ENCODE data around the gene WDR7. TPM values are rescaled to one million over a fixed set of nuclear protein-coding genes. Genes with fewer than 3 reads are reported as not detected.

The WDR7 gene
- polyA plus RNA-seq, 2 of the 4 experiments (the other 2 are of a cell fraction): 4.2 to 7.0 TPM

- ATAC-seq: no peak
- Histone ChIP-seq H3K27ac (no peak overlapping the region), H3K4me1 (no peaks in the 10 kb centered on the region), H3K4me2 (no peak overlapping the region), H3K9me3 (no peaks in the 10 kb centered on the region), H3K4me3 (no peak overlapping the region)
- CTCF ChIA-PET: no interaction called here
- POLR2A ChIA-PET: no interaction called here
- 91% methylated on average over 1 of the region's 1 CpG for WGBS (ENCODE audit: missing lambda C conversion rate)
- no peak for DNase-seq (ENCODE audit: low read depth in 1 of 2, low spot score in 1 of 2)
- no peak for TF ChIP-seq PBX3 (IDR thresholded peaks at IDR 0.05)
- no peak for TF ChIP-seq GATA3 (IDR thresholded peaks at IDR 0.05; ENCODE audit: borderline replicate concordance)
- no peak for TF ChIP-seq CHD2 (IDR thresholded peaks at IDR 0.05; ENCODE audit: low read length, partially characterized antibody)
- no peak for TF ChIP-seq SMC3 (IDR thresholded peaks at IDR 0.05)
- TF ChIP-seq FOSL2 (IDR thresholded peaks at IDR 0.05): no peak
- TF ChIP-seq FOSL2 (CRISPR knock-in tag; IDR thresholded peaks at IDR 0.05): no peak
- no peak for TF ChIP-seq BCL3 (IDR thresholded peaks at IDR 0.05)
- TF ChIP-seq RARB (CRISPR knock-in tag; IDR thresholded peaks at IDR 0.05): no peak
- no peak for TF ChIP-seq HOXA7 (CRISPR knock-in tag; IDR thresholded peaks at IDR 0.05)
- TF ChIP-seq FOSB (CRISPR knock-in tag; IDR thresholded peaks at IDR 0.05): no peak
- no peak for TF ChIP-seq HEYL (CRISPR knock-in tag; IDR thresholded peaks at IDR 0.05)
- no peak for TF ChIP-seq ELK1 (IDR thresholded peaks at IDR 0.05; ENCODE audit: low read depth, low read length)
- TF ChIP-seq, protein P1, sequence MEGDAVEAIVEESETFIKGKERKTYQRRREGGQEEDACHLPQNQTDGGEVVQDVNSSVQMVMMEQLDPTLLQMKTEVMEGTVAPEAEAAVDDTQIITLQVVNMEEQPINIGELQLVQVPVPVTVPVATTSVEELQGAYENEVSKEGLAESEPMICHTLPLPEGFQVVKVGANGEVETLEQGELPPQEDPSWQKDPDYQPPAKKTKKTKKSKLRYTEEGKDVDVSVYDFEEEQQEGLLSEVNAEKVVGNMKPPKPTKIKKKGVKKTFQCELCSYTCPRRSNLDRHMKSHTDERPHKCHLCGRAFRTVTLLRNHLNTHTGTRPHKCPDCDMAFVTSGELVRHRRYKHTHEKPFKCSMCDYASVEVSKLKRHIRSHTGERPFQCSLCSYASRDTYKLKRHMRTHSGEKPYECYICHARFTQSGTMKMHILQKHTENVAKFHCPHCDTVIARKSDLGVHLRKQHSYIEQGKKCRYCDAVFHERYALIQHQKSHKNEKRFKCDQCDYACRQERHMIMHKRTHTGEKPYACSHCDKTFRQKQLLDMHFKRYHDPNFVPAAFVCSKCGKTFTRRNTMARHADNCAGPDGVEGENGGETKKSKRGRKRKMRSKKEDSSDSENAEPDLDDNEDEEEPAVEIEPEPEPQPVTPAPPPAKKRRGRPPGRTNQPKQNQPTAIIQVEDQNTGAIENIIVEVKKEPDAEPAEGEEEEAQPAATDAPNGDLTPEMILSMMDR (IDR thresholded peaks at IDR 0.05): no peak
- TF ChIP-seq RNF2 (IDR thresholded peaks at IDR 0.05; ENCODE audit: borderline replicate concordance, low read depth): no peak
- no peak for TF ChIP-seq JUN (IDR thresholded peaks at IDR 0.05)
- TF ChIP-seq BHLHE40 (IDR thresholded peaks at IDR 0.05; ENCODE audit: low read depth, low read length): no peak
- no peak for TF ChIP-seq TP53 (CRISPR knock-in tag; IDR thresholded peaks at IDR 0.05)
- TF ChIP-seq EP300 (IDR thresholded peaks at IDR 0.05): no peak
- TF ChIP-seq TFCP2L1 (CRISPR knock-in tag; IDR thresholded peaks at IDR 0.05): no peak
- TF ChIP-seq PHF8 (IDR thresholded peaks at IDR 0.05; ENCODE audit: borderline replicate concordance, low read depth): no peak
- no peak for FAIRE-seq
Observed at GRCh38 chr18:56835331-56835730, 184.2 kb downstream of the WDR7 start.

- 91% methylated on average over 7 of the region's 7 CpGs for WGBS (ENCODE audit: missing lambda C conversion rate)
- Histone ChIP-seq H3K27ac (no peak overlapping the region), H3K4me1 (no peaks in the 10 kb centered on the region), H3K4me2 (no peak overlapping the region), H3K4me3 (no peak overlapping the region), H3K9me3 (no peaks in the 10 kb centered on the region)
- POLR2A ChIA-PET: no interaction called here
- no peak for DNase-seq (ENCODE audit: low read depth in 1 of 2, low spot score in 1 of 2)
- no peak for FAIRE-seq
- CTCF ChIA-PET: no interaction called here
- ATAC-seq: no peak
- TF ChIP-seq KDM5A (IDR thresholded peaks at IDR 0.05) (no peak), PBX3 (IDR thresholded peaks at IDR 0.05) (no peak), CEBPB (IDR thresholded peaks at IDR 0.05) (no peak), HOXB5 (CRISPR knock-in tag; IDR thresholded peaks at IDR 0.05) (no peak), SMC3 (IDR thresholded peaks at IDR 0.05) (no peak), HOXA7 (CRISPR knock-in tag; IDR thresholded peaks at IDR 0.05) (no peak), JUN (IDR thresholded peaks at IDR 0.05) (no peak), EP300 (IDR thresholded peaks at IDR 0.05) (no peak), JUNB (IDR thresholded peaks at IDR 0.05) (no peak), POLR2AphosphoS2 (conservative IDR thresholded peaks at IDR 0.05; ENCODE audit: low read length) (no peak), TFCP2L1 (CRISPR knock-in tag; IDR thresholded peaks at IDR 0.05) (no peak), SREBF2 (IDR thresholded peaks at IDR 0.05) (no peak), HEYL (CRISPR knock-in tag; IDR thresholded peaks at IDR 0.05) (no peak), FOSL2 (IDR thresholded peaks at IDR 0.05) (no peak), FOSL2 (CRISPR knock-in tag; IDR thresholded peaks at IDR 0.05) (no peak)
- TF ChIP-seq, protein P2, sequence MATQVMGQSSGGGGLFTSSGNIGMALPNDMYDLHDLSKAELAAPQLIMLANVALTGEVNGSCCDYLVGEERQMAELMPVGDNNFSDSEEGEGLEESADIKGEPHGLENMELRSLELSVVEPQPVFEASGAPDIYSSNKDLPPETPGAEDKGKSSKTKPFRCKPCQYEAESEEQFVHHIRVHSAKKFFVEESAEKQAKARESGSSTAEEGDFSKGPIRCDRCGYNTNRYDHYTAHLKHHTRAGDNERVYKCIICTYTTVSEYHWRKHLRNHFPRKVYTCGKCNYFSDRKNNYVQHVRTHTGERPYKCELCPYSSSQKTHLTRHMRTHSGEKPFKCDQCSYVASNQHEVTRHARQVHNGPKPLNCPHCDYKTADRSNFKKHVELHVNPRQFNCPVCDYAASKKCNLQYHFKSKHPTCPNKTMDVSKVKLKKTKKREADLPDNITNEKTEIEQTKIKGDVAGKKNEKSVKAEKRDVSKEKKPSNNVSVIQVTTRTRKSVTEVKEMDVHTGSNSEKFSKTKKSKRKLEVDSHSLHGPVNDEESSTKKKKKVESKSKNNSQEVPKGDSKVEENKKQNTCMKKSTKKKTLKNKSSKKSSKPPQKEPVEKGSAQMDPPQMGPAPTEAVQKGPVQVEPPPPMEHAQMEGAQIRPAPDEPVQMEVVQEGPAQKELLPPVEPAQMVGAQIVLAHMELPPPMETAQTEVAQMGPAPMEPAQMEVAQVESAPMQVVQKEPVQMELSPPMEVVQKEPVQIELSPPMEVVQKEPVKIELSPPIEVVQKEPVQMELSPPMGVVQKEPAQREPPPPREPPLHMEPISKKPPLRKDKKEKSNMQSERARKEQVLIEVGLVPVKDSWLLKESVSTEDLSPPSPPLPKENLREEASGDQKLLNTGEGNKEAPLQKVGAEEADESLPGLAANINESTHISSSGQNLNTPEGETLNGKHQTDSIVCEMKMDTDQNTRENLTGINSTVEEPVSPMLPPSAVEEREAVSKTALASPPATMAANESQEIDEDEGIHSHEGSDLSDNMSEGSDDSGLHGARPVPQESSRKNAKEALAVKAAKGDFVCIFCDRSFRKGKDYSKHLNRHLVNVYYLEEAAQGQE (IDR thresholded peaks at IDR 0.05): no peak
- TF ChIP-seq, protein P3, sequence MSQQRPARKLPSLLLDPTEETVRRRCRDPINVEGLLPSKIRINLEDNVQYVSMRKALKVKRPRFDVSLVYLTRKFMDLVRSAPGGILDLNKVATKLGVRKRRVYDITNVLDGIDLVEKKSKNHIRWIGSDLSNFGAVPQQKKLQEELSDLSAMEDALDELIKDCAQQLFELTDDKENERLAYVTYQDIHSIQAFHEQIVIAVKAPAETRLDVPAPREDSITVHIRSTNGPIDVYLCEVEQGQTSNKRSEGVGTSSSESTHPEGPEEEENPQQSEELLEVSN (IDR thresholded peaks at IDR 0.05; ENCODE audit: borderline replicate concordance, low read depth): no peak
Observed at GRCh38 chr18:56836173-56836572, 185.0 kb downstream of the WDR7 start.

Data from A549 (cell line).